ENCODE measurements around the gene MYL6. TPM values are rescaled to one million over a fixed set of nuclear protein-coding genes. Genes with fewer than 3 reads are reported as not detected.
A peak's percentile ranks its signal among the peaks of the same experiment; 100 is the strongest.

Gene MYL6
- total and polyA plus RNA-seq, 9 of the 15 experiments (the other 6 are each of a cell fraction or from before 2014, with no cell fraction given), result 557 to 1,664 (median 958) TPM

DNA sequence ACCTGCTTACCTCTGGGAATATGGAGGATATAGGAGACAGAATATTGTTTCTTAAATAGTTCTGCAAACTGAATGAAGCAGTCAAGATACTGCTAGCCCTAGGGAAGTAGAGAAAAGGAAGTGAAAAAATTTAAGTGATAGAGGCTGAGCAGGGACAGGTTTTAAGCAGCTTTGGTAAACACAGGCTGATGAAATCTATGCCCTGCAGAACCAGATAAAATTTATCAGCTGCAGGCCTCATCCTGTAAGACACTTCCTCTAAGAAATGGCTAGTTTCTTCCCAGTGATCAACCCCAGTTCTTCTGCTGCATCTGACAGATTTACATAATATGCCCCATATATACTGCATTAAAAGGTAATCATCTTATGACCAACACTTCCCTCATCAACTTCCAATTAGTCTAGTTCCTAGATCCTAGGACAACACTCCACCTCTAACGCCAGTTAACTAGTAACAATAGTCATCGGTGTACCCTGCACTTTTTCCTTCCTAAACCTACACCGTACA lies 31.4 kb upstream of the MYL6 start (continued):
- peak; percentile 80 for TF ChIP-seq JUND (IDR thresholded peaks at IDR 0.05; ENCODE audit: borderline replicate concordance, low read depth, low read length)
- TF ChIP-seq JUND (tag; IDR thresholded peaks at IDR 0.05; ENCODE audit: borderline replicate concordance, low read depth, low read length), result peak; percentile 74; the same call in 1 of the 3 replicates
- no peak for TF ChIP-seq TAF15 (IDR thresholded peaks at IDR 0.05; ENCODE audit: low read depth, low read length)
- no peak for TF ChIP-seq ZNF77 (CRISPR knock-in tag; IDR thresholded peaks at IDR 0.05)
- peak; percentile 98 for TF ChIP-seq EP300 (IDR thresholded peaks at IDR 0.05; ENCODE audit: low read length)
- no peak for TF ChIP-seq PHF8 (IDR thresholded peaks at IDR 0.05; ENCODE audit: borderline replicate concordance, low read length)
- TF ChIP-seq, protein P1, sequence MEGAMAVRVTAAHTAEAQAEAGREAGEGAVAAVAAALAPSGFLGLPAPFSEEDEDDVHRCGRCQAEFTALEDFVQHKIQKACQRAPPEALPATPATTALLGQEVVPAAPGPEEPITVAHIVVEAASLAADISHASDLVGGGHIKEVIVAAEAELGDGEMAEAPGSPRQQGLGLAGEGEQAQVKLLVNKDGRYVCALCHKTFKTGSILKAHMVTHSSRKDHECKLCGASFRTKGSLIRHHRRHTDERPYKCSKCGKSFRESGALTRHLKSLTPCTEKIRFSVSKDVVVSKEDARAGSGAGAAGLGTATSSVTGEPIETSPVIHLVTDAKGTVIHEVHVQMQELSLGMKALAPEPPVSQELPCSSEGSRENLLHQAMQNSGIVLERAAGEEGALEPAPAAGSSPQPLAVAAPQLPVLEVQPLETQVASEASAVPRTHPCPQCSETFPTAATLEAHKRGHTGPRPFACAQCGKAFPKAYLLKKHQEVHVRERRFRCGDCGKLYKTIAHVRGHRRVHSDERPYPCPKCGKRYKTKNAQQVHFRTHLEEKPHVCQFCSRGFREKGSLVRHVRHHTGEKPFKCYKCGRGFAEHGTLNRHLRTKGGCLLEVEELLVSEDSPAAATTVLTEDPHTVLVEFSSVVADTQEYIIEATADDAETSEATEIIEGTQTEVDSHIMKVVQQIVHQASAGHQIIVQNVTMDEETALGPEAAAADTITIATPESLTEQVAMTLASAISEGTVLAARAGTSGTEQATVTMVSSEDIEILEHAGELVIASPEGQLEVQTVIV (CRISPR knock-in tag; IDR thresholded peaks at IDR 0.05; ENCODE audit: borderline replicate concordance), result no peak
- TF ChIP-seq POLR3A (IDR thresholded peaks at IDR 0.05; ENCODE audit: borderline replicate concordance, extremely low read depth, insufficient read depth, insufficient read length), result no peak
- TF ChIP-seq RAD21 (CRISPR knock-in tag; conservative IDR thresholded peaks at IDR 0.05 in 1 of 2, IDR thresholded peaks at IDR 0.05 in 1 of 2), result no peak; a peak in 1 of 4 replicates
- peak; percentile 84 for TF ChIP-seq ZNF766 (CRISPR knock-in tag; conservative IDR thresholded peaks at IDR 0.05)
- peak; percentile 62 for TF ChIP-seq MTA1 (IDR thresholded peaks at IDR 0.05; ENCODE audit: borderline replicate concordance)
- TF ChIP-seq HDAC2 (IDR thresholded peaks at IDR 0.05), result no peak
- TF ChIP-seq, protein P2, sequence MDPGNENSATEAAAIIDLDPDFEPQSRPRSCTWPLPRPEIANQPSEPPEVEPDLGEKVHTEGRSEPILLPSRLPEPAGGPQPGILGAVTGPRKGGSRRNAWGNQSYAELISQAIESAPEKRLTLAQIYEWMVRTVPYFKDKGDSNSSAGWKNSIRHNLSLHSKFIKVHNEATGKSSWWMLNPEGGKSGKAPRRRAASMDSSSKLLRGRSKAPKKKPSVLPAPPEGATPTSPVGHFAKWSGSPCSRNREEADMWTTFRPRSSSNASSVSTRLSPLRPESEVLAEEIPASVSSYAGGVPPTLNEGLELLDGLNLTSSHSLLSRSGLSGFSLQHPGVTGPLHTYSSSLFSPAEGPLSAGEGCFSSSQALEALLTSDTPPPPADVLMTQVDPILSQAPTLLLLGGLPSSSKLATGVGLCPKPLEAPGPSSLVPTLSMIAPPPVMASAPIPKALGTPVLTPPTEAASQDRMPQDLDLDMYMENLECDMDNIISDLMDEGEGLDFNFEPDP (CRISPR knock-in tag; IDR thresholded peaks at IDR 0.05), result no peak
- peak; percentile 69 for TF ChIP-seq NFIC (IDR thresholded peaks at IDR 0.05)
- TF ChIP-seq ZNF41 (CRISPR knock-in tag; conservative IDR thresholded peaks at IDR 0.05), result no peak
- no peak for TF ChIP-seq ZNF232 (CRISPR knock-in tag; IDR thresholded peaks at IDR 0.05)
- peak; percentile 95 for TF ChIP-seq TAL1 (IDR thresholded peaks at IDR 0.05)
- no peak for TF ChIP-seq ZNF444 (CRISPR knock-in tag; IDR thresholded peaks at IDR 0.05)
- TF ChIP-seq HNRNPH1 (optimal IDR thresholded peaks at IDR 0.05; ENCODE audit: low read depth, low read length), result no peak
- no peak for TF ChIP-seq TCF7 (IDR thresholded peaks at IDR 0.05; ENCODE audit: borderline replicate concordance)
- TF ChIP-seq SIN3A (IDR thresholded peaks at IDR 0.05; ENCODE audit: borderline replicate concordance in 2 of 2, control insufficient read depth in 1 of 2, low read depth in 2 of 2, low read length in 2 of 2), result no peak
- peak; percentile 49; the same call in 1 of the 2 replicates for TF ChIP-seq ZEB2 (IDR thresholded peaks at IDR 0.05)
- TF ChIP-seq ZSCAN29 (IDR thresholded peaks at IDR 0.05), result no peak
- TF ChIP-seq ESRRA (IDR thresholded peaks at IDR 0.05; ENCODE audit: borderline replicate concordance, low read depth), result 0 out of 2 replicates have a peak, but pooled peaks have one; percentile 9
- no peak for TF ChIP-seq RBBP5 (IDR thresholded peaks at IDR 0.05; ENCODE audit: borderline replicate concordance, insufficient read depth, low read length, poor library complexity, severe bottlenecking)
- no peak for TF ChIP-seq GTF2A2 (tag; IDR thresholded peaks at IDR 0.05)
- TF ChIP-seq NEUROD1 (IDR thresholded peaks at IDR 0.05; ENCODE audit: borderline replicate concordance, low read depth, low read length, partially characterized antibody), result peak; percentile 69

Data from K562 (cell line).